Panc1 (cell line): Measurements from ENCODE around the gene PARP2. TPM values are rescaled to one million over a fixed set of nuclear protein-coding genes. Genes with fewer than 3 reads are reported as not detected.
"Not testable (repeated sequence)": the region's sequence is repeated elsewhere in the genome, so short reads cannot be mapped to it uniquely, and the experiment has no call there.

Source experiments
- ATAC-seq: fragments of 200-7000 bp; cut with Tn5 transposase; 2 replicates; pipeline ENCODE4 v1.9.1; 2020; ENCODE audit warnings: mild to moderate bottlenecking, moderate library complexity
- BruUV-seq: library from RNA; stranded (reverse); fragments of 400-500 nt; replicated peaks from 2 replicates; lab custom pipeline; 2021; lab: Mats Ljungman, UMichigan
- CTCF ChIA-PET: fragments of 300-600 bp; sonication (Branson Sonifier 250); formaldehyde crosslinking; loops from one replicate; lab custom pipeline; 2022; ENCODE audit warnings: antibody characterized with exemption; lab: Charles Lee
- POLR2A ChIA-PET: fragments of 300-600 bp; sonication (Branson Sonifier 250); formaldehyde crosslinking; loops from one replicate; lab custom pipeline; 2022; ENCODE audit warnings: antibody characterized with exemption; lab: Charles Lee
- DNase-seq: peaks from one replicate; pipeline ENCODE4 v3.0.0-alpha.2; 2010; ENCODE audit warnings: low read depth, low spot score
- H3K27ac ChIP-seq: 2 replicates; pipeline ENCODE4 v1.5.1; 2011; ENCODE audit warnings: mild to moderate bottlenecking, low read length, inconsistent platforms
- H3K27me3 ChIP-seq: fragments of 200-500 bp; sonication (Bioruptor generic); 2 replicates; pipeline ENCODE4 v1.6.0; 2014; ENCODE audit warnings: low read length, inconsistent platforms; ENCODE audit not compliant: control insufficient read depth, insufficient read depth
- H3K36me3 ChIP-seq: fragments of 200-500 bp; sonication (Bioruptor generic); 2 replicates; pipeline ENCODE4 v1.5.1; 2014; ENCODE audit warnings: inconsistent platforms, mild to moderate bottlenecking, low read length, moderate library complexity; ENCODE audit not compliant: control insufficient read depth, insufficient read depth
- H3K4me1 ChIP-seq: 2 replicates; pipeline ENCODE4 v1.5.1; 2011; ENCODE audit warnings: inconsistent platforms, mild to moderate bottlenecking, low read length, moderate library complexity; ENCODE audit not compliant: control insufficient read depth, insufficient read depth
- H3K4me3 ChIP-seq, 2 experiments: 2 replicates each; pipeline ENCODE4 v1.5.1; 2011 to 2012; ENCODE audit warnings: low read depth in 2 of 2, low read length in 2 of 2, mild to moderate bottlenecking in 2 of 2, inconsistent platforms in 1 of 2, moderate library complexity in 1 of 2
- H3K9me3 ChIP-seq: fragments of 200-500 bp; sonication (Bioruptor generic); 2 replicates; pipeline ENCODE4 v1.5.1; 2014; ENCODE audit warnings: low read depth, mild to moderate bottlenecking, inconsistent platforms, low read length, moderate library complexity; ENCODE audit not compliant: control insufficient read depth, insufficient read depth
- POLR2AphosphoS5 ChIP-seq: IDR thresholded peaks from 2 replicates; pipeline ENCODE4 v1.6.1; 2012; ENCODE audit warnings: mild to moderate bottlenecking, low read depth, low read length, moderate library complexity
- SIN3A ChIP-seq: IDR thresholded peaks from 2 replicates; pipeline ENCODE4 v1.6.1; 2012; ENCODE audit warnings: low read depth, mild to moderate bottlenecking, low read length, moderate library complexity, borderline replicate concordance; ENCODE audit not compliant: insufficient read depth
- TCF7L2 ChIP-seq: IDR thresholded peaks from 2 replicates; pipeline ENCODE4 v1.6.1; 2011; ENCODE audit warnings: mild to moderate bottlenecking, low read depth, low read length, inconsistent platforms
- in situ Hi-C: cut with HindIII; loops from 2 replicates; pipeline ENCODE4 v1.10.0; 2016; ENCODE audit warnings: low sequenced_read_pairs, low pct_unique_long_range_greater_than_20kb
- intact Hi-C: fragments of 100-400 bp; cut with micrococcal nuclease; formaldehyde crosslinking; loops from one replicate; pipeline ENCODE4 v1.10.0; 2022; ENCODE audit not compliant: unreplicated experiment
- total RNA-seq: library from RNA; stranded (reverse); gene quantifications from one replicate; pipeline ENCODE4 v1.2.1, GENCODE V29; 2021; ENCODE audit not compliant: unreplicated experiment
- TF ChIP-seq, protein P1 (sequence below), 2 experiments: IDR thresholded peaks; 2 replicates each; pipeline ENCODE4 v1.6.1; 2011 to 2012; ENCODE audit warnings: low read depth in 2 of 2, control low read depth in 1 of 2, low read length in 1 of 2, mild to moderate bottlenecking in 1 of 2, moderate library complexity in 1 of 2; ENCODE audit not compliant: insufficient read depth in 1 of 2
- TF ChIP-seq, protein P2 (sequence below): fragments of 450-650 bp; IDR thresholded peaks from 2 replicates; pipeline ENCODE4 v1.5.1; 2017; ENCODE audit warnings: mild to moderate bottlenecking

Gene PARP2
- total RNA-seq, 1 experiment from 2014 or later: 26.6 TPM

DNA sequence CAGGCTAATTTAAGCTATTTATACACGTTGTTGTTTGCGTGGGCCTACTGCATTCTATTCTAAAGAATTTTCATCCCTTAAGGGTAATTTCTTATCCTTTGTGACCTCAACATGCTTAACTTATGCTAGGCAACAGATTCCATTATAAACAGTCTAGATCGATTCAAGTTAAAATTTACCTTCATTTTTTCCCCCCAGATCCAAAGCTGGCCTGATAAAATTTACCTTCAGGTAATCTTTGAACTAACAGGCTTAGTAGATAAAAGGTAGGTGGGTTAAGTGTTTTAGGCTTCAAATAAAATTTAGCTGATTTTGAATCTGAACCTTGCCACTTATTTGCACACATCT is 10.0 kb upstream of the PARP2 start:
- DNase-seq (no peak), ATAC-seq (peak; percentile 23)
- Histone ChIP-seq H3K36me3 (peaks cover 6% of the 10 kb centered on the region; the same call in 1 of the 2 replicates), H3K4me1 (peaks cover 6% of the 10 kb centered on the region), H3K9me3 (no peaks in the 10 kb centered on the region), H3K27me3 (no peaks in the 10 kb centered on the region), H3K27ac (peak overlapping the region; percentile 63; the same call in 1 of the 2 replicates), H3K4me3 (peak overlapping the region; percentile 77 to 85; a peak in 3 of 4 replicates)
- POLR2A ChIA-PET: interaction anchor here (2.3 kb wide), 1 partner anchor 10 kb away, joined by 17 read pairs; the partner anchor contains the start of gene PARP2
- intact Hi-C loops: no loop called here
- no TSS peak for BruUV-seq
- in situ Hi-C loops: no loop called here
- CTCF ChIA-PET: interaction anchor here (1.4 kb wide), 1 partner anchor 357 kb away, joined by 3 read pairs; no protein-coding TSS in a partner anchor
- TF ChIP-seq, protein P1, sequence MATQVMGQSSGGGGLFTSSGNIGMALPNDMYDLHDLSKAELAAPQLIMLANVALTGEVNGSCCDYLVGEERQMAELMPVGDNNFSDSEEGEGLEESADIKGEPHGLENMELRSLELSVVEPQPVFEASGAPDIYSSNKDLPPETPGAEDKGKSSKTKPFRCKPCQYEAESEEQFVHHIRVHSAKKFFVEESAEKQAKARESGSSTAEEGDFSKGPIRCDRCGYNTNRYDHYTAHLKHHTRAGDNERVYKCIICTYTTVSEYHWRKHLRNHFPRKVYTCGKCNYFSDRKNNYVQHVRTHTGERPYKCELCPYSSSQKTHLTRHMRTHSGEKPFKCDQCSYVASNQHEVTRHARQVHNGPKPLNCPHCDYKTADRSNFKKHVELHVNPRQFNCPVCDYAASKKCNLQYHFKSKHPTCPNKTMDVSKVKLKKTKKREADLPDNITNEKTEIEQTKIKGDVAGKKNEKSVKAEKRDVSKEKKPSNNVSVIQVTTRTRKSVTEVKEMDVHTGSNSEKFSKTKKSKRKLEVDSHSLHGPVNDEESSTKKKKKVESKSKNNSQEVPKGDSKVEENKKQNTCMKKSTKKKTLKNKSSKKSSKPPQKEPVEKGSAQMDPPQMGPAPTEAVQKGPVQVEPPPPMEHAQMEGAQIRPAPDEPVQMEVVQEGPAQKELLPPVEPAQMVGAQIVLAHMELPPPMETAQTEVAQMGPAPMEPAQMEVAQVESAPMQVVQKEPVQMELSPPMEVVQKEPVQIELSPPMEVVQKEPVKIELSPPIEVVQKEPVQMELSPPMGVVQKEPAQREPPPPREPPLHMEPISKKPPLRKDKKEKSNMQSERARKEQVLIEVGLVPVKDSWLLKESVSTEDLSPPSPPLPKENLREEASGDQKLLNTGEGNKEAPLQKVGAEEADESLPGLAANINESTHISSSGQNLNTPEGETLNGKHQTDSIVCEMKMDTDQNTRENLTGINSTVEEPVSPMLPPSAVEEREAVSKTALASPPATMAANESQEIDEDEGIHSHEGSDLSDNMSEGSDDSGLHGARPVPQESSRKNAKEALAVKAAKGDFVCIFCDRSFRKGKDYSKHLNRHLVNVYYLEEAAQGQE (IDR thresholded peaks at IDR 0.05; ENCODE audit: insufficient read depth in 1 of 2, low read depth in 2 of 2, low read length in 1 of 2): no peak
- no peak for TF ChIP-seq POLR2AphosphoS5
- TF ChIP-seq, protein P2, sequence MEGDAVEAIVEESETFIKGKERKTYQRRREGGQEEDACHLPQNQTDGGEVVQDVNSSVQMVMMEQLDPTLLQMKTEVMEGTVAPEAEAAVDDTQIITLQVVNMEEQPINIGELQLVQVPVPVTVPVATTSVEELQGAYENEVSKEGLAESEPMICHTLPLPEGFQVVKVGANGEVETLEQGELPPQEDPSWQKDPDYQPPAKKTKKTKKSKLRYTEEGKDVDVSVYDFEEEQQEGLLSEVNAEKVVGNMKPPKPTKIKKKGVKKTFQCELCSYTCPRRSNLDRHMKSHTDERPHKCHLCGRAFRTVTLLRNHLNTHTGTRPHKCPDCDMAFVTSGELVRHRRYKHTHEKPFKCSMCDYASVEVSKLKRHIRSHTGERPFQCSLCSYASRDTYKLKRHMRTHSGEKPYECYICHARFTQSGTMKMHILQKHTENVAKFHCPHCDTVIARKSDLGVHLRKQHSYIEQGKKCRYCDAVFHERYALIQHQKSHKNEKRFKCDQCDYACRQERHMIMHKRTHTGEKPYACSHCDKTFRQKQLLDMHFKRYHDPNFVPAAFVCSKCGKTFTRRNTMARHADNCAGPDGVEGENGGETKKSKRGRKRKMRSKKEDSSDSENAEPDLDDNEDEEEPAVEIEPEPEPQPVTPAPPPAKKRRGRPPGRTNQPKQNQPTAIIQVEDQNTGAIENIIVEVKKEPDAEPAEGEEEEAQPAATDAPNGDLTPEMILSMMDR: no peak
- no peak for TF ChIP-seq SIN3A
- TF ChIP-seq TCF7L2: no peak

DNA sequence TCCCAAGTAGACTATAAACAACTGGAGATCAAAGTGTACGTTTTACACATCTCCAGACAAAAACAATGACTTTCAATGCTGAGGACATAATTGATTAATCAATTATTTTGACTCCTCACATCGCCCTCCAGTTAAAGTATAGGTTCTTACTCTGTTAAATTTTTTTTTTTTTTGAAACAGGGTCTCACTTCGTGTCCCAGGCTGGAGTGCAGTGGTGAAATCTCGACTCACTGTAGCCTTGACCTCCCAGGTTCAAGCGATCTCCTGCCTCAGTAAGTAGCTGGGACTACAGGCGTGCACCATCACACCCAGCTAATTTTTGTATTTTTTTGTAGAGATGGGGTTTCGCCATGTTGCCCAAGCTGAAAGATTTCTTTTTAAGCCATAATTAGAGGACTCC is 9.4 kb upstream of the PARP2 start:
- Histone ChIP-seq H3K27ac (no peak overlapping the region), H3K27me3 (no peaks in the 10 kb centered on the region), H3K4me1 (peaks cover 6% of the 10 kb centered on the region), H3K4me3 (no peak overlapping the region), H3K9me3 (no peaks in the 10 kb centered on the region), H3K36me3 (peaks cover 6% of the 10 kb centered on the region; the same call in 1 of the 2 replicates)
- DNase-seq: no peak
- intact Hi-C loops (no loop called here), in situ Hi-C loops (no loop called here)
- ATAC-seq: no peak
- POLR2A ChIA-PET: interaction anchor here (2.3 kb wide), 1 partner anchor 9 kb away, joined by 17 read pairs; the partner anchor contains the start of gene PARP2
- CTCF ChIA-PET: no interaction called here
- TF ChIP-seq, protein P2: no peak
- TF ChIP-seq SIN3A (no peak), TCF7L2 (no peak), POLR2AphosphoS5 (no peak)
- TF ChIP-seq, protein P1 (IDR thresholded peaks at IDR 0.05; ENCODE audit: insufficient read depth in 1 of 2, low read depth in 2 of 2, low read length in 1 of 2): no peak
- BruUV-seq: no TSS peak

DNA sequence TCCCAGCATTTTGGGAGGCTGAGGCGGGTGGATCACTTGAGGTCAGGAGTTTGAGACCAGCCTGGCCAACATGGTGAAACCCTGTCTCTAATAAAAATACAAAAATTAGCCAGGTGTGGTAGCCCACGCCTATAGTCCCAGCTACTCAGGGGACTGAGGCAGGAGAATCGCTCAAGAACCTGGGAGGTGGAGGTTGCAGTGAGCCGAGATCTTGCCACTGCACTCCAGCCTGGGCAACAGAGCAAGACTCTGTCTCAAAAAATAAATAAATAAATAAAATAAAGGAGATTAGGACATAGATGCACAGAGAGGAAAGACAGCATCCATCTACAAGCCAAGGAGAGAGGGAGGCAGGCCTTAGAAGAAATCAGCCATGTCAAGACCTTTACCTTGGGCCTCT is 2.4 kb upstream of the PARP2 start:
- CTCF ChIA-PET, BruUV-seq, H3K27ac ChIP-seq, DNase-seq, intact Hi-C loops, H3K4me1 ChIP-seq, in situ Hi-C loops, H3K9me3 ChIP-seq, H3K4me3 ChIP-seq, ATAC-seq, H3K27me3 ChIP-seq, H3K36me3 ChIP-seq, POLR2A ChIA-PET: not testable (repeated sequence)
